Naive B cell (primary cell): Measurements from ENCODE around the gene LTBP4. TPM values are rescaled to one million over a fixed set of nuclear protein-coding genes. Genes with fewer than 3 reads are reported as not detected.

Experiments
- polyA plus RNA-seq, 6 donors: library from polyadenylated mRNA; unstranded; fragments of 300-500 nt; fragmentation: Illumina TruSeq; gene quantifications; one replicate each; pipeline ENCODE4 v1.2.3, GENCODE V29; 2021; ENCODE audit warnings: low read depth in 6 of 6

Gene LTBP4
- polyA plus RNA-seq, 6 donors from 2014 or later, result 9.6 to 18.1 (median 14.5) TPM

Other genes starting within 250 kb of the LTBP4 start
- gene HIPK4, start 211.2 kb upstream of the LTBP4 start, polyA plus RNA-seq, result not detected
- gene PRX, start 188.0 kb upstream of the LTBP4 start, polyA plus RNA-seq, result under 1 TPM in 4 of 6 donors, not detected in 2; 0.05 to 0.38 (median 0.23) TPM
- gene SERTAD1, start 175.4 kb upstream of the LTBP4 start, polyA plus RNA-seq, result 10 to 100 TPM in 4 of 6 donors, 1 to 10 TPM in 2; 8.7 to 23.0 (median 13.0) TPM
- 10 to 100 TPM in 5 of 6 donors, 1 to 10 TPM in 1; 9.8 to 17.6 (median 13.3) TPM for gene SERTAD3, start 157.0 kb upstream of the LTBP4 start, polyA plus RNA-seq
- 10 to 100 TPM in 5 of 6 donors, 1 to 10 TPM in 1; 5.3 to 35.3 (median 24.5) TPM for gene BLVRB, start 135.6 kb upstream of the LTBP4 start, polyA plus RNA-seq
- gene SPTBN4, start 134.4 kb upstream of the LTBP4 start, polyA plus RNA-seq, result not detected
- 100 to 1,000 TPM; 125 to 196 (median 152) TPM for gene SHKBP1, start 24.5 kb upstream of the LTBP4 start, polyA plus RNA-seq
- gene NUMBL, start 89.3 kb downstream of the LTBP4 start, polyA plus RNA-seq, result 1 to 10 TPM in 3 of 6 donors, under 1 TPM in 2, not detected in 1; 0.27 to 2.6 (median 1.5) TPM
- 10 to 100 TPM; 13.8 to 26.5 (median 22.2) TPM for gene COQ8B, start 115.5 kb downstream of the LTBP4 start, polyA plus RNA-seq
- gene ITPKC, start 115.7 kb downstream of the LTBP4 start, polyA plus RNA-seq, result 10 to 100 TPM in 1 of 6 donors, 1 to 10 TPM in 4, not detected in 1; 4.5 to 13.6 (median 6.0) TPM
- gene ACTMAP, start 149.1 kb downstream of the LTBP4 start, polyA plus RNA-seq, result 1 to 10 TPM; 1.9 to 5.6 (median 4.7) TPM
- 10 to 100 TPM; 48.3 to 88.8 (median 59.8) TPM for gene SNRPA, start 149.8 kb downstream of the LTBP4 start, polyA plus RNA-seq
- gene MIA, start 174.2 kb downstream of the LTBP4 start, polyA plus RNA-seq, result not detected
- gene RAB4B, start 176.9 kb downstream of the LTBP4 start, polyA plus RNA-seq, result 100 to 1,000 TPM; 111 to 167 (median 145) TPM
- 100 to 1,000 TPM in 4 of 6 donors, 10 to 100 TPM in 2; 66.8 to 184 (median 124) TPM for gene EGLN2, start 197.8 kb downstream of the LTBP4 start, polyA plus RNA-seq
- not detected for gene CYP2A6, start 249.1 kb downstream of the LTBP4 start, polyA plus RNA-seq